HG02938 (cell line): ENCODE data around the gene SLC24A3.

Experiments used
- ATAC-seq: cut with Tn5 transposase; IDR thresholded peaks from one replicate; pipeline ENCODE4 v1.9.1; 2021; ENCODE audit warnings: mild to moderate bottlenecking, moderate library complexity; ENCODE audit not compliant: unreplicated experiment

SLC24A3 gene

GRCh38 chr20:19492687-19493336 is 280.4 kb downstream of the SLC24A3 start:
- no peak for ATAC-seq

GRCh38 chr20:19493794-19494495 is 281.5 kb downstream of the SLC24A3 start:
- no peak for ATAC-seq

- ATAC-seq, result no peak
Observed at GRCh38 chr20:19495905-19496703, 283.7 kb downstream of the SLC24A3 start.

GRCh38 chr20:19497064-19497463 is 284.6 kb downstream of the SLC24A3 start:
- ATAC-seq, result no peak

GRCh38 chr20:19498756-19499155 is 286.3 kb downstream of the SLC24A3 start:
- ATAC-seq, result no peak

GRCh38 chr20:19501476-19502115 is 289.2 kb downstream of the SLC24A3 start:
- ATAC-seq, result no peak

- no peak for ATAC-seq
Observed at GRCh38 chr20:19502169-19502568, 289.7 kb downstream of the SLC24A3 start.

- ATAC-seq, result no peak
Observed at GRCh38 chr20:19504251-19504650, 291.8 kb downstream of the SLC24A3 start.

- no peak for ATAC-seq
Observed at GRCh38 chr20:19506021-19506420, 293.6 kb downstream of the SLC24A3 start.

- no peak for ATAC-seq
Observed at GRCh38 chr20:19508449-19508848, 296.0 kb downstream of the SLC24A3 start.

- ATAC-seq, result no peak
Observed at GRCh38 chr20:19510611-19511010, 298.2 kb downstream of the SLC24A3 start.

GRCh38 chr20:19511931-19512330 is 299.5 kb downstream of the SLC24A3 start:
- ATAC-seq, result no peak

- no peak for ATAC-seq
Observed at GRCh38 chr20:19512886-19513677, 300.6 kb downstream of the SLC24A3 start.

GRCh38 chr20:19515074-19515473 is 302.6 kb downstream of the SLC24A3 start:
- ATAC-seq, result no peak

GRCh38 chr20:19519466-19519865 is 307.0 kb downstream of the SLC24A3 start:
- no peak for ATAC-seq

GRCh38 chr20:19520261-19520660 is 307.8 kb downstream of the SLC24A3 start:
- no peak for ATAC-seq

GRCh38 chr20:19522071-19522801 is 309.8 kb downstream of the SLC24A3 start:
- no peak for ATAC-seq

- no peak for ATAC-seq
Observed at GRCh38 chr20:19522836-19523590, 310.6 kb downstream of the SLC24A3 start.

GRCh38 chr20:19524691-19525090 is 312.2 kb downstream of the SLC24A3 start:
- ATAC-seq, result no peak
